ENCODE results near the gene BMERB1. TPM values are rescaled to one million over a fixed set of nuclear protein-coding genes. Genes with fewer than 3 reads are reported as not detected.

BMERB1 gene
- total and polyA plus RNA-seq, 10 donors = 5.6 to 36.5 (median 19.0) TPM

- Histone ChIP-seq H3K4me3 (no peak overlapping the region), H3K36me3 (no peaks in the 10 kb centered on the region), H3K4me1 (no peaks in the 10 kb centered on the region), H3K27me3 (replicated peaks in 1 of 7) (no peaks in the 10 kb centered on the region), H3K9me3 (peaks cover 0 to 13% (median 10%) of the 10 kb centered on the region in 8 donors), H3K27ac (no peak overlapping the region)
- no peak for DNase-seq
- intact Hi-C loops (cut with DNase I; ENCODE audit: low total_unique reads) = no loop called here
- WGBS, 5 donors = 78 to 88% (median 82%) methylated on average over 5 of the region's 5 CpGs
- no peak for TF ChIP-seq CTCF (IDR thresholded peaks at IDR 0.05 in 8 of 11, conservative IDR thresholded peaks at IDR 0.05 in 3 of 11)
- no peak for TF ChIP-seq POLR2A (IDR thresholded peaks at IDR 0.05)
- TF ChIP-seq POLR2AphosphoS5 (IDR thresholded peaks at IDR 0.05) = no peak
These were observed 104.1 kb downstream of the BMERB1 start for GRCh38 chr16:15538507-15538906.

- Histone ChIP-seq H3K36me3 (no peaks in the 10 kb centered on the region), H3K9me3 (peaks cover 0 to 14% (median 11%) of the 10 kb centered on the region in 8 donors), H3K27ac (no peak overlapping the region), H3K27me3 (replicated peaks in 1 of 7) (no peaks in the 10 kb centered on the region), H3K4me1 (no peaks in the 10 kb centered on the region), H3K4me3 (no peak overlapping the region)
- WGBS, 5 donors = 84 to 89% (median 88%) methylated on average over 7 to 8 of the region's 8 CpGs
- intact Hi-C loops (cut with DNase I; ENCODE audit: low total_unique reads) = no loop called here
- TF ChIP-seq POLR2A (IDR thresholded peaks at IDR 0.05) (no peak), POLR2AphosphoS5 (IDR thresholded peaks at IDR 0.05) (no peak), CTCF (IDR thresholded peaks at IDR 0.05 in 8 of 11, conservative IDR thresholded peaks at IDR 0.05 in 3 of 11) (no peak)
- no peak for DNase-seq
These were observed 104.8 kb downstream of the BMERB1 start for GRCh38 chr16:15539197-15539596.

- intact Hi-C loops (cut with DNase I; ENCODE audit: low total_unique reads) = no loop called here
- TF ChIP-seq CTCF (IDR thresholded peaks at IDR 0.05 in 8 of 11, conservative IDR thresholded peaks at IDR 0.05 in 3 of 11) (no peak), POLR2AphosphoS5 (IDR thresholded peaks at IDR 0.05) (no peak), POLR2A (IDR thresholded peaks at IDR 0.05) (no peak)
- Histone ChIP-seq H3K36me3 (no peaks in the 10 kb centered on the region), H3K4me3 (no peak overlapping the region), H3K27ac (no peak overlapping the region), H3K27me3 (replicated peaks in 1 of 7) (no peaks in the 10 kb centered on the region), H3K9me3 (peaks cover 0 to 14% (median 11%) of the 10 kb centered on the region in 8 donors), H3K4me1 (no peaks in the 10 kb centered on the region)
- no peak for DNase-seq
- WGBS, 5 donors = 92 to 95% (median 94%) methylated on average over 7 of the region's 7 CpGs
These were observed 107.9 kb downstream of the BMERB1 start for GRCh38 chr16:15542261-15542660.

- 73 to 91% (median 88%) methylated on average over 5 to 6 of the region's 6 CpGs for WGBS, 5 donors
- intact Hi-C loops (cut with DNase I; ENCODE audit: low total_unique reads) = no loop called here
- H3K36me3 ChIP-seq = no peaks in the 10 kb centered on the region
- no peak overlapping the region for H3K27ac ChIP-seq
- no peaks in the 10 kb centered on the region for H3K27me3 ChIP-seq (replicated peaks in 1 of 7)
- no peak for TF ChIP-seq POLR2AphosphoS5 (IDR thresholded peaks at IDR 0.05)
- no peak for TF ChIP-seq CTCF (IDR thresholded peaks at IDR 0.05 in 8 of 11, conservative IDR thresholded peaks at IDR 0.05 in 3 of 11)
- TF ChIP-seq POLR2A (IDR thresholded peaks at IDR 0.05) = no peak
- peaks cover 0 to 14% (median 11%) of the 10 kb centered on the region in 8 donors for H3K9me3 ChIP-seq
- H3K4me3 ChIP-seq = no peak overlapping the region
- H3K4me1 ChIP-seq = no peaks in the 10 kb centered on the region
- DNase-seq = no peak
These were observed 108.5 kb downstream of the BMERB1 start for GRCh38 chr16:15542734-15543347.
